Measurements from ENCODE around the gene ACVRL1.

Gene ACVRL1

GRCh38 chr12:51925346-51926063 lies 18.2 kb downstream of the ACVRL1 start:
- H3K4me3 ChIP-seq (ENCODE audit: low read length), result no peak overlapping the region
- no peak for TF ChIP-seq CTCF (conservative IDR thresholded peaks at IDR 0.05; ENCODE audit: low read depth, low read length)
- no peak for DNase-seq (ENCODE audit: low read depth)

GRCh38 chr12:51926064-51926632 lies 18.8 kb downstream of the ACVRL1 start:
- H3K4me3 ChIP-seq (ENCODE audit: low read length), result no peak overlapping the region
- no peak for TF ChIP-seq CTCF (conservative IDR thresholded peaks at IDR 0.05; ENCODE audit: low read depth, low read length)
- no peak for DNase-seq (ENCODE audit: low read depth)

- no peak for DNase-seq (ENCODE audit: low read depth)
- no peak overlapping the region for H3K4me3 ChIP-seq (ENCODE audit: low read length)
- TF ChIP-seq CTCF (conservative IDR thresholded peaks at IDR 0.05; ENCODE audit: low read depth, low read length), result peak; percentile 64
Measured at GRCh38 chr12:51926718-51927117, 19.4 kb downstream of the ACVRL1 start.

- DNase-seq (ENCODE audit: low read depth), result no peak
Measured at GRCh38 chr12:51932218-51933076, 25.1 kb downstream of the ACVRL1 start.

GRCh38 chr12:51934080-51934479 lies 26.8 kb downstream of the ACVRL1 start:
- DNase-seq (ENCODE audit: low read depth), result no peak
- TF ChIP-seq CTCF (conservative IDR thresholded peaks at IDR 0.05; ENCODE audit: low read depth, low read length), result no peak
- H3K4me3 ChIP-seq (ENCODE audit: low read length), result no peak overlapping the region

More at GRCh38 chr12:51932218-51933076, 25.1 kb downstream of the ACVRL1 start:
- no peak overlapping the region for H3K4me3 ChIP-seq (ENCODE audit: low read length)
- no peak for TF ChIP-seq CTCF (conservative IDR thresholded peaks at IDR 0.05; ENCODE audit: low read depth, low read length)

- no peak overlapping the region for H3K4me3 ChIP-seq (ENCODE audit: low read length)
- no peak for DNase-seq (ENCODE audit: low read depth)
- no peak for TF ChIP-seq CTCF (conservative IDR thresholded peaks at IDR 0.05; ENCODE audit: low read depth, low read length)
Measured at GRCh38 chr12:51937926-51938325, 30.6 kb downstream of the ACVRL1 start.

Measured in retinal pigment epithelial cell (primary cell).